Activated CD4-positive, alpha-beta memory T cell treated with anti-CD3 and anti-CD28 coated beads, Interleukin-2, amount 10 ng/mL, durations not matched to agents 7 days and 5 days (primary cell): Measurements from ENCODE around the gene LAMA2. TPM values are rescaled to one million over a fixed set of nuclear protein-coding genes. Genes with fewer than 3 reads are reported as not detected.

ENCODE experiments used
- CTCF ChIA-PET: fragments of 350-600 bp; sonication (Branson Sonifier 250); formaldehyde crosslinking; loops from one replicate; lab custom pipeline; 2021; ENCODE audit warnings: antibody characterized with exemption, inconsistent platforms; lab: Charles Lee
- POLR2A ChIA-PET: fragments of 350-600 bp; sonication (Branson Sonifier 250); formaldehyde crosslinking; loops from one replicate; lab custom pipeline; 2021; ENCODE audit warnings: antibody characterized with exemption; lab: Charles Lee
- DNase-seq: peaks from one replicate; pipeline ENCODE4 v3.0.0-alpha.2; 2020
- H3K27ac Mint-ChIP-seq: one replicate; pipeline ENCODE4 v1.8.0; 2021; ENCODE audit warnings: mild to moderate bottlenecking, mixed read lengths
- H3K27me3 Mint-ChIP-seq: one replicate; pipeline ENCODE4 v1.8.0; 2021; ENCODE audit warnings: mixed read lengths
- H3K36me3 Mint-ChIP-seq: one replicate; pipeline ENCODE4 v1.8.0; 2021; ENCODE audit warnings: low read depth, mixed read lengths
- H3K4me1 Mint-ChIP-seq: one replicate; pipeline ENCODE4 v1.8.0; 2021; ENCODE audit warnings: mixed read lengths
- H3K4me3 Mint-ChIP-seq: one replicate; pipeline ENCODE4 v1.8.0; 2021; ENCODE audit warnings: mild to moderate bottlenecking, mixed read lengths
- H3K9me3 Mint-ChIP-seq: one replicate; pipeline ENCODE4 v1.8.0; 2021; ENCODE audit warnings: mixed read lengths
- total RNA-seq, 2 experiments: library from RNA; stranded (reverse); gene quantifications; one replicate each; pipeline ENCODE4 v1.2.3, GENCODE V29; 2021

LAMA2 gene
- total RNA-seq, 2 experiments from 2014 or later, result 0.15 to 0.53 TPM

DNA sequence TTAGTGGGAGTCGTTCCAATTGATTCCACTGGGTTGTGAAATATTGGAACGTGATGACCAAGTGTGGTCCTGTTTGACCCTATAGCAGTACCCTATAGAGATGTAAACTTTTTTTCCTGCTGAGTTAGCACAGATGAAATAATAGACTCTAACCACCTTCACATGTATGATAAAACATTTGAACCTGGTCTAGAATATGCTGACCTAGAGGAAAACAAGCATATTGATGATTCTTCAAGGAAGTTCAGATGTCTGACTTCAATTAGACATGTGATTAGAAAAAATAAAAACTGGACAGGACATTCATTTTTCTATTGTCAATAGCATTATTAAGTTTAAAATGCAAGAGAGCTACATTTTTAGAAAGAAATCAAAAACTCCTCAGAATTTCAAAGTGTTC lies 424.9 kb downstream of the LAMA2 start:
- POLR2A ChIA-PET, result no interaction called here
- CTCF ChIA-PET, result no interaction called here
- Mint-ChIP-seq H3K4me3 (no peak overlapping the region), H3K27ac (no peak overlapping the region), H3K27me3 (peaks cover 3% of the 10 kb centered on the region), H3K9me3 (no peaks in the 10 kb centered on the region), H3K4me1 (no peaks in the 10 kb centered on the region), H3K36me3 (no peaks in the 10 kb centered on the region)
- DNase-seq, result no peak

DNA sequence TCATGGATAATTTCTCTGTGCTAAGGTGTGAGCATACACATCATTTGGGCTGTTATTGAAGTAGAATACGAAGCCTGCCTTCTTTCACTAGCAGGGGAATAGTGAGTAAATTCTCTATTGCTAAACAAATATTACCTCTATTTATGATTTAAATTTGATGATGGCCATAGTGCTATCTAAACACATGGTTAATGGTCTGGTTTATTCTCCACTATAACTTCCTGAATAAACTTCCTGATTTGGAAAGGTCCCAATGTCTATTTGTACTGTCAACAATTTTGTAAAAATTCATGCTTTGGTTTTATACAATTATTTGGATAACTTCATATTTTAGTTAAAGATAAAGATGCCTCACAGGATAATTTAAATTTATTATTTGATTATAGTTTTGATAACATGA lies 426.2 kb downstream of the LAMA2 start:
- ChIA-PET CTCF (no interaction called here), POLR2A (no interaction called here)
- Mint-ChIP-seq H3K4me3 (no peak overlapping the region), H3K27ac (no peak overlapping the region), H3K36me3 (no peaks in the 10 kb centered on the region), H3K4me1 (no peaks in the 10 kb centered on the region), H3K27me3 (peaks cover 3% of the 10 kb centered on the region), H3K9me3 (no peaks in the 10 kb centered on the region)
- DNase-seq, result no peak

DNA sequence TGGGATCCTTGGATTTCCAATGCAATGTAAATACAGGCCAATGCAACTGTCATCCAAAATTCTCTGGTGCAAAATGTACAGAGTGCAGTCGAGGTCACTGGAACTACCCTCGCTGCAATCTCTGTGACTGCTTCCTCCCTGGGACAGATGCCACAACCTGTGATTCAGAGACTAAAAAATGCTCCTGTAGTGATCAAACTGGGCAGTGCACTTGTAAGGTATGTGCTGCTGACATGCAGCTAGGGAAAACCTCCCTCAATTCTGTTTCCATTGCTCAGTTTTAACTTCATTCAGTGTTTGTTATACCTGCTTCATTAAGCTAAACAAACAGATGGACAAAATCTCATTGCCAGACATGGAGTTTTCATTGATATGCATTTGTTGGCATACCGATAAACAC lies 429.9 kb downstream of the LAMA2 start:
- Mint-ChIP-seq H3K4me3 (no peak overlapping the region), H3K9me3 (no peaks in the 10 kb centered on the region), H3K27ac (no peak overlapping the region), H3K4me1 (no peaks in the 10 kb centered on the region), H3K27me3 (no peaks in the 10 kb centered on the region), H3K36me3 (no peaks in the 10 kb centered on the region)
- POLR2A ChIA-PET, result no interaction called here
- no peak for DNase-seq
- CTCF ChIA-PET, result no interaction called here

DNA sequence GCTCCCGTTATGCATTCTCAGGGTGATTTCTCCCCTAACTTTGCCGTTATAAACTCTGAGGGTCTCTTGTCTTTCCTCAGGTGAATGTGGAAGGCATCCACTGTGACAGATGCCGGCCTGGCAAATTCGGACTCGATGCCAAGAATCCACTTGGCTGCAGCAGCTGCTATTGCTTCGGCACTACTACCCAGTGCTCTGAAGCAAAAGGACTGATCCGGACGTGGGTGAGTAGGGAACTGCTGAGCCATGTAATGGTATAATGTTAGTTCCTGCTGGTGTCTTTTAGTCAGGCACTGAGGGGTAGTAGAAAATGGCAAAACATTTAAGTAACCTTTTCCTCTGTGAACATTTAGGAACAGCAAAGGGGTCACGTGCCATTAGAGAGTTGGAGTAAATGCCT lies 431.6 kb downstream of the LAMA2 start:
- ChIA-PET CTCF (no interaction called here), POLR2A (no interaction called here)
- H3K27me3 Mint-ChIP-seq, result no peaks in the 10 kb centered on the region
- H3K36me3 Mint-ChIP-seq, result no peaks in the 10 kb centered on the region
- no peak overlapping the region for H3K27ac Mint-ChIP-seq
- H3K4me3 Mint-ChIP-seq, result no peak overlapping the region
- H3K4me1 Mint-ChIP-seq, result no peaks in the 10 kb centered on the region
- no peaks in the 10 kb centered on the region for H3K9me3 Mint-ChIP-seq
- no peak for DNase-seq

DNA sequence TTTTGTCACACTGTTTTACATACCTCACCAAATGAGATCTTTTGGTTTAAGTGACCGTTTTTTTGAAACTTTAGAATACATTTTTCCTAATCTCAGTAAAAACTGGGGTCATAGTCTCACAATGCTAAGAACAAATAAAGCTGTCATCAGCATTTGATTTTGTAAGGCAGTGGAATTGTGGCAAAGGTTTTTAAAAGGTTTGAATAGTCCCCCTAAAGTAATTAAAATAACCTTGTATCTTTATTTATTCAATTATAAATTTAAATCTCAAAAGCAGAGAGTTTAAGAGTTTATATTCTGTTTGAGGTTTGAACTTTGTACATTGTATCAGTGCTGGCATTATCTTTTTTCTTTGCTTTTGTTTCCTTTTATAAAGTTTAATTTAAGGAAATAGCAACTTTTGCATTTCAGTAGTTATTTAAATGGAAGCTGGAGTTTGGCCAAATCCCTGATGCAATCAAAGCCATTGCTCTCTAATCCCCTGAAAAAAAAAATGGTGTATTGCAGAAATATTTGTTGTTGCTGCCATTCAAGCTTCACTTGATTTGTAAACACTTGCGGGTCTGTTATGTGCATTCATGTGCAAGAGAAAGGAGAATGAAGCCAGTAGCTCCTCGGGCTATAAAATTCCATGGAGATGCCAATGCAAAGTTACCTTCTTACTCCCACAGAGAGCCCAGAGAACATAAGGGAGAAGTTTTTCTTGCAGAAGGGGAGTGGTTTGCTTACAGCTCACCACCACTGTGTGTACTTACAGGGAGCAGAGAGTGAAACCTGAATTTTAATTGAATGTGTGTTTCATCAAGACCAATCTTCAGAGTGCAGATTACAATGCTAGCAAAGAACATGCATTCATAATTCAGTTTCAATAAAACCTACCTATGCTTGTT lies 435.2 kb downstream of the LAMA2 start:
- no peaks in the 10 kb centered on the region for H3K36me3 Mint-ChIP-seq
- H3K4me3 Mint-ChIP-seq, result no peak overlapping the region
- no peaks in the 10 kb centered on the region for H3K4me1 Mint-ChIP-seq
- ChIA-PET POLR2A (no interaction called here), CTCF (no interaction called here)
- no peaks in the 10 kb centered on the region for H3K27me3 Mint-ChIP-seq
- no peak for DNase-seq
- H3K27ac Mint-ChIP-seq, result no peak overlapping the region
- H3K9me3 Mint-ChIP-seq, result no peaks in the 10 kb centered on the region

DNA sequence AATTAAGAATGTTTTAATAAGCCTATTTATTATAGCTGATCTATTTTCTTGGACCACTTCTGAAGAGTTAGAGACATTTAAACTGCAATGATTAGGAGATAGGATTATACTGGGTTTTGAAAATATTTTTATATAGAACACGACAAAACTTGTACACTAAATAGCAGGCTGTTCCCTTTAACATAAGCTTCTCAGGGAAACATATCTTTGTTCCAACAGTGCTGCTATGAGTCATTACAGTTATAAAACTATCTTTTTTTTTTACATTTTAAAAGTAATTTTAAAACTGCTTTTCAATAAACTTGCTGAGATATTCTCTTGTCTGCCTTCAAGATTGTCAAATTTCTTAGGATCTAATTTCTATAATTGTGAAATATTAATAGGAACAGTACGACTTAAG lies 438.0 kb downstream of the LAMA2 start:
- H3K27me3 Mint-ChIP-seq, result no peaks in the 10 kb centered on the region
- CTCF ChIA-PET, result no interaction called here
- no peak for DNase-seq
- no peak overlapping the region for H3K4me3 Mint-ChIP-seq
- no peaks in the 10 kb centered on the region for H3K4me1 Mint-ChIP-seq
- no peaks in the 10 kb centered on the region for H3K9me3 Mint-ChIP-seq
- no peak overlapping the region for H3K27ac Mint-ChIP-seq
- H3K36me3 Mint-ChIP-seq, result no peaks in the 10 kb centered on the region
- POLR2A ChIA-PET, result interaction anchor here (0.6 kb wide), 1 partner anchor 9 kb away, joined by 3 read pairs; no protein-coding TSS in a partner anchor

DNA sequence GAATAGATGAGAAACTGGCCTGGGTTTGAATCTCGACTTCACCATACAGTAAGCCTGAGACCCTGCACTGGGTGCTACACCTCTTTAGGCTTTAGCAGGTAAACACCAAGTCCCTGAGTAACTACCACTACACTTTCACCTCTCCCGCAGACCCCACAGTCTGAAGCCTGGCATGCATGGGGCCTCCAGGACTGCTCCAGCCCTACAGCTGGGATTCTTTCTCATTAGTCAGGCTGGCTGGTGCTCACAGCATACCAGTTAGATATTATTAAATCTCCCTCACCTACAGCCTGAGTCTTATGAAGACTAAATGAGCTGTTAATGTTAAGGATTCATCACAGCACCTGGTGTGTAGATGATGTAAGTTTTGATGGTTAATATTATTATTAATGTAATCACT lies 438.4 kb downstream of the LAMA2 start:
- no peaks in the 10 kb centered on the region for H3K9me3 Mint-ChIP-seq
- DNase-seq, result no peak
- H3K27ac Mint-ChIP-seq, result no peak overlapping the region
- ChIA-PET POLR2A (no interaction called here), CTCF (no interaction called here)
- no peaks in the 10 kb centered on the region for H3K4me1 Mint-ChIP-seq
- no peak overlapping the region for H3K4me3 Mint-ChIP-seq
- no peaks in the 10 kb centered on the region for H3K36me3 Mint-ChIP-seq
- no peaks in the 10 kb centered on the region for H3K27me3 Mint-ChIP-seq

DNA sequence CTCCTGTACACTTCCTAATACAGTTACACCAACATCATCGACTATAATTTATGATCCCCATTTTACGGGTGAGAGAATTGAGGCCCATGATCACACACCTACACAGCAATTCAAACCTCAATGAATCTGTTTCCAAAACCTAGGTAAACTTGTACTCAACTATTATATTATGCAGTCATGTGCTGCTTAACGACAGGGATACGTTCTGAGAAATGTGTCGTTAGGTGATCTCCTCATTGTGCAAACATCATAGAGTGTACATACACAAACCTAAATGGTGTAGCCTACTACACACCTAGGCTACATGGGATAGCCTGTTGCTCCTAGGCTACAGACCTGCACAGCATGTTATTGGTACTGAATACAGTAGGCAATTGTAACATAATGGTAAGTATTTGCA lies 441.4 kb downstream of the LAMA2 start:
- Mint-ChIP-seq H3K9me3 (no peaks in the 10 kb centered on the region), H3K4me3 (no peak overlapping the region), H3K36me3 (no peaks in the 10 kb centered on the region), H3K4me1 (no peaks in the 10 kb centered on the region), H3K27ac (no peak overlapping the region), H3K27me3 (peaks cover 4% of the 10 kb centered on the region)
- DNase-seq, result no peak
- ChIA-PET CTCF (no interaction called here), POLR2A (no interaction called here)

DNA sequence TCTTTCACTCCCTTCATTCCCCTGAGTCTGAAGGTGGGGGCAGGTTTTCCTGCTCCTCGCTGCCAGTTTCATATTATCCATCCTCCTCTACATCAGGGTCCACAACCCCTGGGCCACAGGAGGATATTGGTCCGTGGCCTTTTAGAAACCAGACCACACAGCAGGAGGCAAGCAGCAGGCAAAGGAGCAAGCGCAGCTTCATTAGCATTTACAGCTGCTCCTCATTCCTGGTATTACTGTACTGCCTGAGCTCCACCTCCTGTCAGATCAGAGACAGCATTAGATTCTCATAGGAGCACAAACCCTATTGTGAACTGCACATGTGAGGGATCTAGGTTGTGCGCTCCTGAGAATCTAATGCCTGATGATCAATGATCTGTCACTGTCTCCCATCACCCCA lies 446.7 kb downstream of the LAMA2 start:
- no peaks in the 10 kb centered on the region for H3K36me3 Mint-ChIP-seq
- CTCF ChIA-PET, result no interaction called here
- H3K27ac Mint-ChIP-seq, result no peak overlapping the region
- no peaks in the 10 kb centered on the region for H3K4me1 Mint-ChIP-seq
- H3K9me3 Mint-ChIP-seq, result no peaks in the 10 kb centered on the region
- H3K27me3 Mint-ChIP-seq, result peaks cover 4% of the 10 kb centered on the region
- POLR2A ChIA-PET, result interaction anchor here (0.5 kb wide), 1 partner anchor 9 kb away, joined by 3 read pairs; no protein-coding TSS in a partner anchor
- H3K4me3 Mint-ChIP-seq, result no peak overlapping the region
- DNase-seq, result no peak

DNA sequence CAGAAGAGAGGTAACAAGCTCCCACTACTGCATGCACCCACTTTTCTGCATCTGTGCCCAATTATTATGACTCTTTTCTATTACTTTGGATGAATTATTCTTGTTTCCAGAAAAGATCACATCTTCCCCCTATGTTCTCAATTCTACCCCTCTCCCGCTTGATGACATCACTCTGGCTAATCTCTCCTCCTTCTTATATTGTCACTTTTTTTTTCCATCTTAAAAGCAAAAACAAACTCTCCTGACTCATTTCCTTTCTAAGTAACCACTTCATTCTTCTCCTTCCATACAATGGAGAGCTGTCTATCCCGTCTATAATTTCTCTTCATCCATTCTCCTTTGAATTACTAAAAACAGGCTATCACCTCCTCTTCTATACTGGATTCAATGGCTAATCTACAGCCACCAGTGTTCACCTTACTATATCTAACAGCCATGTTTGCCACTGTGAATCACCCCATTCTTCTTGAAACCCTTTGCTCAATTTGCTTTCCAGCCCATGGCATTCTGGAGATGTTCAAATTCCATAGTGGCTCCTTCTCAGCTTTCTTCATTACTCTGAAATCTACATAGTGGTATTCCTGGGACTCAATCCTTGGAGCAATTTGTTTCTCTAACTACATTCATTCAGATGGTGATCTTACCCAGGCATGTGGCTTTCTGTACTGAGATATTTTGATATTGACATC lies 448.7 kb downstream of the LAMA2 start:
- H3K4me1 Mint-ChIP-seq, result no peaks in the 10 kb centered on the region
- POLR2A ChIA-PET, result no interaction called here
- H3K27ac Mint-ChIP-seq, result no peak overlapping the region
- no peak overlapping the region for H3K4me3 Mint-ChIP-seq
- CTCF ChIA-PET, result no interaction called here
- DNase-seq, result no peak
- no peaks in the 10 kb centered on the region for H3K36me3 Mint-ChIP-seq
- no peaks in the 10 kb centered on the region for H3K9me3 Mint-ChIP-seq
- peaks cover 4% of the 10 kb centered on the region for H3K27me3 Mint-ChIP-seq

DNA sequence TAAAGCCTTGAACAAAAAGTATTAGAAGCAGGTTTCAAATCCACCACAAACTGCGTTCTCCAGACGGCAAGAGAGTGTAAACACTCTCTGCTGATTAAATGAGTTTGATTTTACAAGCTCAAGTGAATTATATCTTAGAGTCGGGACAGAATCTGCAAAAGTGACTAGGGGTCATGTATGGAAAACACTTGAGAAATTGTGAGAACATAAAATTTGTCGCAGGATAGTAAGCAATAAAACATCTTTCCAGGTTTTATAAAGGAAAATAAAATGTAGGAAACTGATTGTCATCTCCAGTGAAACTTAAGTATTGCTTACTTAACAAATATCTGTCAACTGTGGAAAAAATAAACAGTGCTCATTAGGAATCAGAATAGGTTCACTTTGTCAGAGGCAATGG lies 452.9 kb downstream of the LAMA2 start:
- no peak for DNase-seq
- Mint-ChIP-seq H3K4me3 (no peak overlapping the region), H3K27me3 (no peaks in the 10 kb centered on the region), H3K27ac (no peak overlapping the region), H3K4me1 (no peaks in the 10 kb centered on the region), H3K36me3 (no peaks in the 10 kb centered on the region), H3K9me3 (no peaks in the 10 kb centered on the region)
- CTCF ChIA-PET, result no interaction called here
- POLR2A ChIA-PET, result no interaction called here

DNA sequence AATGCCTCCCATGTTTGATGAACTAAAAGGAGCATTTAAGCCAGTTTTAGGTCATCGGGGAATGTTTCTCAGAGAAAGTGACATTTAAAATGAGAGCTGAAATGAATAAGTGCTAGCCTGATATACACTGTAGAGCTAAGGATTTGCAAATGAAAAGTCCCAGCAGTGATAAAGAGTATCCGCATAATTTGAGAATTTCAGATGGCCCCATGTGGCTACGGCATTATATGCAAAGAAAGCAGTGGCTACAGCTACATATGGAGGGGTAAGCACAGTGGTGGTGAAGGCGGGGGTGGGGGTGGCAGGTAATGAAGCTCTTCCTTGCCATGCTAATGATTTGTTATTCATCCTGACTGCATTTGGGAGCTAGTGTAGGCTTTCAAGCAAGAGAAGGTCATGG lies 455.7 kb downstream of the LAMA2 start:
- no peak overlapping the region for H3K27ac Mint-ChIP-seq
- no peaks in the 10 kb centered on the region for H3K36me3 Mint-ChIP-seq
- H3K4me1 Mint-ChIP-seq, result no peaks in the 10 kb centered on the region
- no peak for DNase-seq
- no peaks in the 10 kb centered on the region for H3K27me3 Mint-ChIP-seq
- CTCF ChIA-PET, result no interaction called here
- no peak overlapping the region for H3K4me3 Mint-ChIP-seq
- no peaks in the 10 kb centered on the region for H3K9me3 Mint-ChIP-seq
- POLR2A ChIA-PET, result no interaction called here

DNA sequence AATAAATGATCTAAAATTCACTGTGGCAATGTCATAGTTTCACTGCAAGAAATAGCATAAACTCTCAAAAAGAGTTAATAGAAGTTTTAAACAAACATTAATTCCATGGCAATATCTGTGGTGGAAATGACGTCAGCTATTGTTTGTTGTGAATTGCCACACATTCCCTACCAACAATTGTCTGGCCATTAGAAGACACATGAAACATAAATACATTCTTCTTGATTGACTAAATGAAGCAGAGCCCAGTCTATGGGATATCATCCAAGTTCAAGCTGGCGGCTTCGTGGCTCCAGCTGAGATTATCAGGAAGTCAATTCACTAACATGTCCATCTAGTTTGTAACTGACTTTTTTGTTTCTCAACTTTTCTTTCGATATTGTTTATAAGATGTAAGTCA lies 458.0 kb downstream of the LAMA2 start:
- no peak for DNase-seq
- no peaks in the 10 kb centered on the region for H3K36me3 Mint-ChIP-seq
- H3K27ac Mint-ChIP-seq, result no peak overlapping the region
- ChIA-PET POLR2A (no interaction called here), CTCF (interaction anchor here (1.3 kb wide), 1 partner anchor 30 kb away, joined by 4 read pairs; no protein-coding TSS in a partner anchor)
- H3K27me3 Mint-ChIP-seq, result no peaks in the 10 kb centered on the region
- no peaks in the 10 kb centered on the region for H3K9me3 Mint-ChIP-seq
- no peaks in the 10 kb centered on the region for H3K4me1 Mint-ChIP-seq
- H3K4me3 Mint-ChIP-seq, result no peak overlapping the region
